ENCODE data around the gene HOXD9. TPM values are rescaled to one million over a fixed set of nuclear protein-coding genes. Genes with fewer than 3 reads are reported as not detected.

The HOXD9 gene
- total RNA-seq, 4 donors from 2014 or later, result 0.47 to 2.9 (median 1.2) TPM

- Histone ChIP-seq H3K36me3 (no peaks in the 10 kb centered on the region), H3K4me1 (peaks cover 0 to 52% (median 31%) of the 10 kb centered on the region in 3 donors)
These were observed 35.0 kb upstream of the HOXD9 start for GRCh38 chr2:176087330-176088047.

DNA sequence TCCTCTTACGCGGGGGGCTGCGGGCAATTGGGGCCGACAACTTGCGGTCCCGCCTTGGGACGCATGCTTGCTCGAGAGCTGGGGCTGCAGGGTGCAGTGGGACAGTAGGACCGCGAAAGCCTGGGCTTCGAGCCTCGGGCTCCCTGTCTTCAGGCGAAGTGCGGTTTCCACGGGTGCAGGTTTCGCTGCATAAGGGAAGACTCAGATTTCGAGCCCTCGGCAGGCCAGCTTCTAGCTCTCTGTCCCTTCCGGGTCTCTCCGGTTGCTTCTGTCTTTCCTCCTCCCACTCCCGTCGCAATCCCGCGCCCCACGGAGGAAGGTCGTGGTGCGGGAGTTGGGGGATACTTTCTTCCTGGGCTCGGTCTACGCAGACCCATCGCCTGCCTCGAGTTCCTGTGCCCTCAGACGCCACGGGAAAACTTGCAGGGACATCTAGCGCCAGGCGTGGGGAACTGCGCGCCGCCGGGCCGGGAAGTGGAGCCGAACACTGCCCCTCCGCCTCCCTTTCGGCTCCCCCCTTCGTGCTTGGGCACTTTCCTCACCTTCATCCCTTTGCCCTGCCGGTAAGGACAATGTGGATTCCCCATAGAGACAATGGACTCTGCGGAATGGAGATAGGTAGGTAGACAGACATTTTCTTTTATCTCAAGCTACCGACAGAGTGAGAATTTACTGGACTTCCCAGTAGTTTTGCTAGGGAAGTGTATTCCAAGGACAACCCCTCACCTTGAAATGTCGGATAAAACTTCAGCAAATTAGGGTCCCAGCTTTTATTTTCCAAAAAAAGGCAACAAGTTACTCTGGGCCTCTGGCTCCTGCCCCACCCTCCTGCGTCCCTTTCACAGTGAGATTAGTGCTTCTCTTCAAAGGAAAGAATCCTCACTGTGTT, 34.2 kb upstream of the HOXD9 start:
- Histone ChIP-seq H3K4me3 (peak overlapping the region in 1 of 2 donors; percentile 38), H3K27ac (no peak overlapping the region), H3K4me1 (peaks cover 0 to 52% (median 32%) of the 10 kb centered on the region in 3 donors), H3K27me3 (peaks cover 100% of the 10 kb centered on the region), H3K9me3 (no peaks in the 10 kb centered on the region), H3K36me3 (no peaks in the 10 kb centered on the region)
- 11% methylated on average over 3 of the region's 49 CpGs; no CpG with 5 or more reads in 1 of the 2 donors for WGBS, 2 donors (ENCODE audit: low coverage in 1 of 2)
- TF ChIP-seq CTCF (IDR thresholded peaks at IDR 0.05) (peak in 3 of 4 experiments; percentile 56 to 82 (median 57)), POLR2A (IDR thresholded peaks at IDR 0.05) (no peak)
- ATAC-seq, result peak; percentile 47

More at GRCh38 chr2:176087330-176088047, 35.0 kb upstream of the HOXD9 start:
- no peaks in the 10 kb centered on the region for H3K9me3 ChIP-seq
- WGBS, 2 donors (ENCODE audit: low coverage in 1 of 2), result 11 to 57% methylated on average over 5 to 7 of the region's 29 CpGs
- no peak overlapping the region for H3K27ac ChIP-seq
- ATAC-seq, result no peak
- TF ChIP-seq CTCF (IDR thresholded peaks at IDR 0.05), result no peak
- TF ChIP-seq EP300 (IDR thresholded peaks at IDR 0.05), result no peak
- no peak for TF ChIP-seq POLR2A (IDR thresholded peaks at IDR 0.05)
- no peak for TF ChIP-seq POLR2AphosphoS5 (IDR thresholded peaks at IDR 0.05)
- peak overlapping the region in 1 of 2 donors; percentile 38 for H3K4me3 ChIP-seq
- H3K27me3 ChIP-seq, result peaks cover 100% of the 10 kb centered on the region

- no peaks in the 10 kb centered on the region for H3K36me3 ChIP-seq
- TF ChIP-seq POLR2AphosphoS5 (IDR thresholded peaks at IDR 0.05) (no peak), EP300 (IDR thresholded peaks at IDR 0.05) (no peak), CTCF (IDR thresholded peaks at IDR 0.05) (no peak), POLR2A (IDR thresholded peaks at IDR 0.05) (no peak)
- H3K27me3 ChIP-seq, result peaks cover 100% of the 10 kb centered on the region
- no peak overlapping the region for H3K27ac ChIP-seq
- H3K9me3 ChIP-seq, result no peaks in the 10 kb centered on the region
- H3K4me3 ChIP-seq, result no peak overlapping the region
- H3K4me1 ChIP-seq, result peaks cover 0 to 53% (median 34%) of the 10 kb centered on the region in 3 donors
- WGBS, 2 donors (ENCODE audit: low coverage in 1 of 2), result 7 to 11% methylated on average over 4 to 6 of the region's 6 CpGs
- ATAC-seq, result no peak
These were observed 33.3 kb upstream of the HOXD9 start for GRCh38 chr2:176088937-176089842.

DNA sequence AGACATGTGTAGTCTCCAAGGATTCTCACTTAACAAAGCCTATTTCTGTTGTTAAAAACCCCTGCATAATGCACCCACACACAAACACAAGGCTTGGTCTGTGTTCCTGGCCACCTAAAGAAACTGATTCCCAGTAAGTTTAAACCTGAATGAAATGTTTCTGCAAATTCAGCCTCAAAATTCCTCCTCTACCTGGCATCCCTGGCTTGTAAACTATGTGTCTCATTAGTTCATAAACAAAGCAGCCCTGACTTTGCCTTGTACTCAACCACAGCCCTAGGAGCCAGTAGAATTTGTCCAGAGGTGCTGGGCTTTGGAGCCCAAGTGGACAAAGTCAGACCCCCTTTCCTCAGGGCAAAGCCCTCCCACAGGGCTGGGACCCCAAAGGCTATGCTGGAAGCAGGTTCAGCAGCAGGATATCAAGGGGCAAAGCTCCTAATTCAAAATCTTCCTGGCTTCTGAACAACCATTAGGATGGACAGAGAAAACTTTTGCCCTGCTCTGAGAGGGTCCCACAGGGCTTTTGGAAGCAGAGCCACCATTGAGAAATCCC, 32.6 kb upstream of the HOXD9 start:
- Histone ChIP-seq H3K4me1 (peaks cover 0 to 48% (median 30%) of the 10 kb centered on the region in 3 donors), H3K4me3 (no peak overlapping the region), H3K9me3 (no peaks in the 10 kb centered on the region), H3K27me3 (peaks cover 100% of the 10 kb centered on the region), H3K27ac (no peak overlapping the region), H3K36me3 (no peaks in the 10 kb centered on the region)
- TF ChIP-seq EP300 (IDR thresholded peaks at IDR 0.05) (no peak), POLR2A (IDR thresholded peaks at IDR 0.05) (no peak), CTCF (IDR thresholded peaks at IDR 0.05) (no peak), POLR2AphosphoS5 (IDR thresholded peaks at IDR 0.05) (no peak)
- no peak for ATAC-seq
